ENCODE results near the gene CCL24. TPM values are rescaled to one million over a fixed set of nuclear protein-coding genes. Genes with fewer than 3 reads are reported as not detected.

CCL24 gene
- total RNA-seq, 2 donors from 2014 or later, result not detected

DNA sequence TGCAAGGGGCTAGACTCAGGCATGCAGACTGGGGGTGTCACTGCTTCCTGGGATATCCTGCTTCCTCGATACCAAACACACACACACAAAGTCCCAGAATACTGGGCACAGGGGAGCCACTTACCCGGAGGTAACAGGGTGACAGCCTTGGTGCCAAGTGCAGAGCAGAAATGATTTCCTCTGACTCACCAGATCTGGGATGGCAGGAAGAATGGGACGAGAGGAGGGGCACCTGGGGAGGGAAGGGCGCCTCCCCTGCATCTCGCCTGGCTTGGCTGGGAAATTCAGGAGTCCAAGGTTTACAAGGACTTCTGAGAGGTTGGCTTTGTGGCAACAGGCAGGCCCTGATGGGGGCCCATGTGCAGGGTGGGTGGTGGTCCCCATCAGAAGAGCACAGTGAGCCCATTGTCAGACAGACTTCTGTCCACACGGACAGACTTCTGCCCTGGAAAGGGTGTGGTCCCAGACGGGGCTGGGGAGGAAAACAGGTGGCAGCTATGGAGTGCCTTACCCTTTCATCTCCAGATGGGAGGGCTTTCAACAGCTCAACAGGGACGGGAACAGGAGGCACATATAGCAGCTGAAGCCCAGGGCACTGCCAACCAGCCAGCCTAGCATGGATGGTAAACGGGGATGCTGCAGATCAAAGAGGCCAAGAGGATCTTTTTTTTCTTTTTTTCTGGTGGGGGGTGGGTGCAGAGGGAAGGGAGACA, 9.7 kb upstream of the CCL24 start:
- no peak for DNase-seq
- H3K27me3 ChIP-seq, result no peaks in the 10 kb centered on the region
- no peaks in the 10 kb centered on the region for H3K36me3 ChIP-seq (replicated peaks in 1 of 2; ENCODE audit: insufficient read depth in 1 of 2, low read depth in 2 of 2)
- H3K4me1 ChIP-seq, result no peaks in the 10 kb centered on the region
- H3K27ac ChIP-seq, result no peak overlapping the region
- 39 to 50% methylated on average over 6 to 9 of the region's 9 CpGs for WGBS, 2 donors
- no peak for TF ChIP-seq POLR2A (IDR thresholded peaks at IDR 0.05)
- TF ChIP-seq CTCF (IDR thresholded peaks at IDR 0.05), result no peak
- H3K9me3 ChIP-seq, result no peaks in the 10 kb centered on the region
- H3K4me3 ChIP-seq, result no peak overlapping the region
- intact Hi-C loops (cut with DNase I), result no loop called here
- ATAC-seq, result no peak

DNA sequence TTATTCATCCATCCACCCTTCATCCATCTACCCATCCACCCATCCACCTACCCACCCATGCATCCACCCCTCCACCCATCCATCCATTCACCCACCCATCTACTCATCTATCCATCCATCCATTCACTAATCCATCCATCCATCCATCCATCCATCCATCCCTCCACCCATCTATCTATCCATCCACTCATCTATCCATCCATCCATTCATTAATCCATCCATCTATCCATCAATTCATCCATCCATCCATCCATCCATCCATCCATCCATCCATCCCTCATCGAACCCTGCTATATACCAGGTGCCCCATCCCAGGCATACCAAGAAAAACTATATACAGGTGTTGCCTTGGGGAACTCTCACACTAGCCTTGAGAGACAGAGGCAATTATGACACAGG, 7.1 kb upstream of the CCL24 start:
- Histone ChIP-seq H3K27me3 (no peaks in the 10 kb centered on the region), H3K36me3 (replicated peaks in 1 of 2; ENCODE audit: insufficient read depth in 1 of 2, low read depth in 2 of 2) (no peaks in the 10 kb centered on the region), H3K9me3 (no peaks in the 10 kb centered on the region), H3K4me3 (no peak overlapping the region), H3K4me1 (no peaks in the 10 kb centered on the region), H3K27ac (no peak overlapping the region)
- ATAC-seq, result no peak
- intact Hi-C loops (cut with DNase I), result no loop called here
- 79 to 83% methylated on average over 1 of the region's 1 CpG for WGBS, 2 donors
- DNase-seq, result no peak
- no peak for TF ChIP-seq POLR2A (IDR thresholded peaks at IDR 0.05)
- TF ChIP-seq CTCF (IDR thresholded peaks at IDR 0.05), result no peak

DNA sequence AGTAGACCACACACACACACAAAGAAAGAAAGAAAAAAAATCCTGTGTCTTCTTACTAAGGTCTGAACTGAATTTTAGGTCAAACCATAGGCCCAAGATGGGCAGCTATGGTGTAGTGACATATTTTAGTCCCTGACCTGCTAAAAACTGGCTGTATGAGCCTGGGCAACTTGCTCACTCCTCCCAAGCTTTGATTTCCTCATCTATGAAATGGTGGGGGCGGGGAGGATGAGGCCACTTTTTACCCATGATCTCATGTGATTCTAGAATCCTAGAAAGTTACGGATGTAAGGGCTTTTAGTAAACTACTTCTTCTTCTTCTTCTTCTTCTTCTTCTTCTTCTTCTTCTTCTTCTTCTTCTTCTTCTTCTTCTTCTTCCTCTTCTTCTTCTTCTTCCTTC, 6.1 kb upstream of the CCL24 start:
- H3K9me3 ChIP-seq, result no peaks in the 10 kb centered on the region
- H3K4me1 ChIP-seq, result no peaks in the 10 kb centered on the region
- intact Hi-C loops (cut with DNase I), result no loop called here
- H3K27ac ChIP-seq, result no peak overlapping the region
- no peak overlapping the region for H3K4me3 ChIP-seq
- ATAC-seq, result no peak
- peak in 1 of 4 donors; percentile 52 for DNase-seq
- H3K27me3 ChIP-seq, result no peaks in the 10 kb centered on the region
- WGBS, 2 donors, result 67 to 71% methylated on average over 2 of the region's 2 CpGs
- H3K36me3 ChIP-seq (replicated peaks in 1 of 2; ENCODE audit: insufficient read depth in 1 of 2, low read depth in 2 of 2), result no peaks in the 10 kb centered on the region
- no peak for TF ChIP-seq POLR2A (IDR thresholded peaks at IDR 0.05)
- no peak for TF ChIP-seq CTCF (IDR thresholded peaks at IDR 0.05)

DNA sequence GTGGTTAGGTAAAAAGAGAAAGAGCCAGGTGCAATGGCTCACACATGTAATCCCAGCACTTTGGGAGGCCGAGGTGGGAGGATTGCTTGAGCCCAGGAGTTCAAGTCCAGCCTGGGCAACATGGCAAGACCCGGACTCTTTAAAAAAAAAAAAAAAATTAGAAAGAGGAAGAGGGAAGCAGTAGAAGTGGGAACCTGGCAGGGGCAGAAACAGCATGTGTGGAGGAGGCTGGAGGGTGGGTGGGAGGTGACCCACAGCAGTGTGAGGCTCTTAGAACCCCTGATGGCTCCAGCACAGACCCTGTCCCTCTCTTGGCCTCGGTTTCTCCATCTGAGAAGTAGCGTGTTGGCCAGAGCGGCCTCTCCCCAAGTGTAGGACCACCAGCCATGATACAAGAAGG, 4.9 kb upstream of the CCL24 start:
- H3K4me3 ChIP-seq, result no peak overlapping the region
- no peaks in the 10 kb centered on the region for H3K27me3 ChIP-seq
- intact Hi-C loops (cut with DNase I), result no loop called here
- no peaks in the 10 kb centered on the region for H3K4me1 ChIP-seq
- DNase-seq (no peak), ATAC-seq (no peak)
- H3K36me3 ChIP-seq (replicated peaks in 1 of 2; ENCODE audit: insufficient read depth in 1 of 2, low read depth in 2 of 2), result no peaks in the 10 kb centered on the region
- WGBS, 2 donors, result 59 to 72% methylated on average over 4 to 5 of the region's 5 CpGs
- TF ChIP-seq CTCF (IDR thresholded peaks at IDR 0.05), result no peak
- no peak for TF ChIP-seq POLR2A (IDR thresholded peaks at IDR 0.05)
- no peaks in the 10 kb centered on the region for H3K9me3 ChIP-seq
- no peak overlapping the region for H3K27ac ChIP-seq

GRCh38 chr7:75817116-75817515, 3.5 kb upstream of the CCL24 start:
- H3K27me3 ChIP-seq, result no peaks in the 10 kb centered on the region
- H3K4me3 ChIP-seq, result no peak overlapping the region
- 77 to 78% methylated on average over 5 to 6 of the region's 6 CpGs for WGBS, 2 donors
- H3K9me3 ChIP-seq, result no peaks in the 10 kb centered on the region
- no peaks in the 10 kb centered on the region for H3K36me3 ChIP-seq (replicated peaks in 1 of 2; ENCODE audit: insufficient read depth in 1 of 2, low read depth in 2 of 2)
- DNase-seq (peak in 1 of 4 donors; percentile 9), ATAC-seq (no peak)
- H3K27ac ChIP-seq, result no peak overlapping the region
- TF ChIP-seq POLR2A (IDR thresholded peaks at IDR 0.05), result no peak
- no peak for TF ChIP-seq CTCF (IDR thresholded peaks at IDR 0.05)
- H3K4me1 ChIP-seq, result no peaks in the 10 kb centered on the region
- intact Hi-C loops (cut with DNase I), result no loop called here

Data from body of pancreas (tissue), 4 donors.